Jurkat, Clone E6-1 (cell line): Measurements from ENCODE around the gene PDE6H. TPM values are rescaled to one million over a fixed set of nuclear protein-coding genes. Genes with fewer than 3 reads are reported as not detected.

Experiments used
- DNase-seq: peaks from one replicate; pipeline ENCODE4 v3.0.0-alpha.2; 2011; ENCODE audit warnings: low read depth, low spot score
- H3K4me3 ChIP-seq: 2 replicates; pipeline ENCODE4 v1.5.1; 2011; ENCODE audit warnings: mild to moderate bottlenecking, low read length, control low read depth, moderate library complexity
- polyA plus RNA-seq: library from polyadenylated mRNA; unstranded; fragments of >200 nt; gene quantifications from one replicate; pipeline ENCODE4 v1.2.1, GENCODE V29; 2012; ENCODE audit warnings: missing spikeins; ENCODE audit not compliant: insufficient read length, insufficient read depth

PDE6H gene
- polyA plus RNA-seq: not detected

GRCh38 chr12:14972816-14973215 lies at the start of gene PDE6H:
Gene PDE6H (plus strand): TSS chr12:14973042. CDS start chr12:14978013, 4,971 bp downstream.
- DNase-seq: no peak
- no peak within 1 kb of the TSS for H3K4me3 ChIP-seq

- DNase-seq: no peak
Observed at GRCh38 chr12:14923944-14924343, 48.9 kb upstream of the PDE6H start.

GRCh38 chr12:14924541-14924940 lies 48.3 kb upstream of the PDE6H start:
- no peak for DNase-seq
- H3K4me3 ChIP-seq: no peak overlapping the region

More at GRCh38 chr12:14923944-14924343, 48.9 kb upstream of the PDE6H start:
- H3K4me3 ChIP-seq: no peak overlapping the region

DNA sequence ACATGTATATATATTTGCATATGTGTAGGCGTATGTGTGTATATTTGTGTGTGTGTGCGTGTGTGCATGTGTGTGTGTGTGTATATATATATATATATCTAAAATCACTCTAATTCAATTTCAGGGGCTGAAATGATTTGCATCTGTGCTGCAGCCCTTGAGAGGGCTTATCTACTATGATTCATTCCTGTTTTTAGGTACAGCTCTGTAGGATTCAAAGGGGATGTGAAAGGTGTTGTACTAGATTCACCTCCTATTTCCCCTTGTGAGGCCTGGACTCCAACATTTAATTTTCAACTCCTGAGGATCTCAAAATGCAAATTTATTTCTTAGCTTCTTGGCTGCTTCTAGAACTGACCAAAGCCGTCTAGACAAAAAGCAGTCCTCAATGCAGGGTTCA lies 45.6 kb upstream of the PDE6H start:
- H3K4me3 ChIP-seq: no peak overlapping the region
- no peak for DNase-seq

- DNase-seq: no peak
Observed at GRCh38 chr12:14928931-14929330, 43.9 kb upstream of the PDE6H start.

GRCh38 chr12:14930299-14930698 lies 42.5 kb upstream of the PDE6H start:
- no peak overlapping the region for H3K4me3 ChIP-seq

More at GRCh38 chr12:14928931-14929330, 43.9 kb upstream of the PDE6H start:
- H3K4me3 ChIP-seq: no peak overlapping the region

GRCh38 chr12:14931359-14931758 lies 41.5 kb upstream of the PDE6H start:
- DNase-seq: no peak
- H3K4me3 ChIP-seq: no peak overlapping the region

More at GRCh38 chr12:14930299-14930698, 42.5 kb upstream of the PDE6H start:
- no peak for DNase-seq

DNA sequence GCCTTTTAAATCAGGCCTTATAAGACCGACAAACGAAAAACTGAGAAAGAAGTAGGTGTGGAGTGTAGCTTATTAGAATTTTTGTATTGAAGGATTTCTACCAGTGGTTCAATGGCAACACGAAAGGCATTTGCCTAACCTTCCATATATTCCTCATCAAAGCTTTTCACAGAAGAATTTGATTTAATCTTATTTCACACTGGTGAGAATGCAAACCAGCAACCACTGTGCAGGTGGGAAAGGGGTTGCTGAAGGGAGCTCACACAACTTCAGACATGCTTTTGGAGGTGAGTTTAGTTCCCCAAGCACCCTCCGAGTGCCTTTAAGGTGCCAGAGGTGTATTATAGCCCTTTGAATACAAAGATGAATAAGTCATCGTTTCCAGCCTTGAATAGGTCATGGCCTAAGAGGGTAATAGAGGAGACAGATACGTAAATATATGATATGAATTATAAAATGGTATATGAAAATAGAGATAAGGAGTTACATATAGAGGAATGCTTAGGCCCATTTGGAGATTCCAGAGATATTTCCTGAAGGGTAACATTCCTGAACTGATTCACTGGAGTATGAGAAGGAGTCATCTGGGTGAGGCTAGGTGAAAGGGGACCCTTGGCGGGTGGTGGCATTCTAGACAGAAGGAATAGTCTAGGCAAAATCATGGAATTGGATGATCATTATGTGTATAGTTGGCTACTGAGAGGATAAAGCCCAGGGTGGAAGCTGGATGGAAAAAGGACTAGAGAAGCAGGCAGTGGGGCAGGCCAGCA lies 40.9 kb upstream of the PDE6H start:
- H3K4me3 ChIP-seq: no peak overlapping the region
- DNase-seq: no peak

DNA sequence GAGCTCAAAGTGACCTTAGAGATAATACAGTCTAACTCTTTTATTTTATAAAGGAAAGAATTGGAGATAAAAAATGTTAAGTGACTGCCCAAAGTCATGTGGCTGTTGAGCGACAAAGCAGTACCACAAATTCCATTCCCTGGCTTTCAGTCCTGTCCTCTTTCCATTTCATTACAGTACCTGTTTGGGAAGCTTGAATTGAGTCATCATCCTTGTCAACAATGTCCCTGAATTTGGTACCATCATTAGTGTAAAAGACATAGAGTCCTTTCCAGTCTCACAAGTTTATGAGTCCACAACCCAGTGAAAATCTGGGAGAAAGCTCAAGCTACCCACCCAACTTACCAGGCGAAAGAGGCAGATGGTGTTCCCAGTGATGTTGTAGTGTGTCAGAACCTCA lies 38.3 kb upstream of the PDE6H start:
- DNase-seq: no peak
- no peak overlapping the region for H3K4me3 ChIP-seq

- no peak overlapping the region for H3K4me3 ChIP-seq
- DNase-seq: no peak
Observed at GRCh38 chr12:14935031-14935430, 37.8 kb upstream of the PDE6H start.

DNA sequence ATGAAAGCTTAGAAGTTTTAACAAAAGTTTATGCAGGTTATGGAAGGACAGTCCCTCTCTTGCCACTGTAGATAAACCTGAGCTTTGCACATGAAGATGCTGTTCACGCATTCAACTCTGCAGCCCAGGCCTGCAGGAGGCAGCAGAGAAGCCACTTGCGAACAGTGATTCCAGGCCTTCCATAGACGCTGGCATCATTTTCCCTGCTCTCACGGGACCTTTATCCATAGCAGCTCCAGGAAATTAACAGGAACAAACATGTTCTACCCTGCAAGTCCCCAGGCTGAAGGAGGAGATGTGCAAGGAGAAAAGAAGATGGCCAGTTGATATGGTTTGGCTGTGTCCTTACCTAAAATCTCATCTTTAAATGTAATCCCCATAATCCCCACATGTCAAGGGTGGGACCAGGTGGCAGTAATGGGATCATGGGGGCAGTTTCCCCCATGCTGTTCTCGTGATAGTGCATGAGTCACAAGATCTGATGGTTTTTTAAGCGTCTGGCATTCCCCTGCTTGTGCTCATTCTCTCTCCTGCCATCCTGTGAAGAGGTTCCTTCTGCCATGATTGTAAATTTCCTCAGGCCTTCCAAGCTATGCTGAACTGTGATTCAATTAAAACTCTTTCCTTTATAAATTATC lies 36.5 kb upstream of the PDE6H start:
- DNase-seq: no peak
- H3K4me3 ChIP-seq: no peak overlapping the region

- no peak overlapping the region for H3K4me3 ChIP-seq
- DNase-seq: no peak
Observed at GRCh38 chr12:14937014-14937413, 35.8 kb upstream of the PDE6H start.

DNA sequence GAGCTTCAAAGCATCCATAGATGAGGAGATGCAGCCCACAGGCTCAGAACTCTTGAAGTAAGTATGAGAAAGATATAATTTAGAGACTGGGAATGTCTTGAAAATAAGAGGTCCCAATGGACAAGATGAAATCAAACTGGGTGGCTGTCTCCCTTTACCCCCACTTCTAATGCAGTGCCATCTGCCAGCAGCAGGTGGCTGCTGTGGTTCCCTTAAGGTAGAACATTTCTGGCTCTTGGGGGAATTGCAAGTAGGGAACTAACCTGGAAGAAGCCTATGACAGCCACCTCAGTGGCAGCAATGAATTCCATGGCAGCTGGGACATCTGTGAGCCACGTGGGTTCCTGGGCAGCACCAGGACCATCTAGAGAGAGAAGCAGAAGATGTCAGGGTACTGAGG lies 35.2 kb upstream of the PDE6H start:
- DNase-seq: no peak
- no peak overlapping the region for H3K4me3 ChIP-seq

- no peak within 1 kb of the TSS for H3K4me3 ChIP-seq
- no peak for DNase-seq
Observed at GRCh38 chr12:14938301-14938700, 34.5 kb upstream of the PDE6H start, which contains the start of gene ERP27. Gene ERP27 (minus strand): TSS chr12:14938537. CDS start chr12:14938508, 29 bp downstream.

- no peak for DNase-seq
- no peak overlapping the region for H3K4me3 ChIP-seq
Observed at GRCh38 chr12:14941369-14941768, 31.5 kb upstream of the PDE6H start.

DNA sequence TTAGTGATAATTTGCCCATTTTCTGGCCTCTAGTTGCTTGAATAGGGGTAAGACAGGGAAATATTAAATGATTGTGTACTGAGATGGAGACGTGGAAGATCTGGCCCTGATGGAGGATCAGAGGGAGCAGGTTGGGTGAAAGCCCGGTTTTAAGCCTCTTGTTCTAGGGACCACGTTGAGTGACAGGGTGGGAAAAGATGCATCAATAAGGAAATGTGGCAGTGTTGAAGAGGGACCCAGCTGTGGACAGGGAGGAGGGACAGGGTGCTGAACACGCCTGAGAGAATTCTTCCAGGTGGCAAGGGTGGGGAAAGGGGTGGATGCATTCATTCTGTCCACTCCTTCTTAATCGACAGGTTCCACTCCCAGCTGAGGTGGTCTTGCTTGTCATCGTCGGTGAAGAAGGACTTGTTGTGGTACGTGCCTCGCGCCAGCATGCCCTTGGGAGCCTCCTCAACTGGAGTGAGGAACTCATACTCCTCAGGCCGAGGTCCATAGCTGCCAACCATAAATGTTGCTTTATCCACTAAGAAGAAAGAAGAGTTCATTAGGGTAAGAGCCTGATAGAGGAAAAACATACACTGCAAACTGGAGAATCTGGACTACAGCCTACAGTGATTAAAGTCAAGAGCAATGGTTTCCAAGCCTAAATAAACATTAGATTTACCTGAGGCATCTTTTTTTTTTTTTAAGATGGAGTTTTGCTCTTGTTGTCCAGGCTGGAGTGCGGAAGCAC lies 30.5 kb upstream of the PDE6H start:
- no peak overlapping the region for H3K4me3 ChIP-seq
- DNase-seq: no peak

DNA sequence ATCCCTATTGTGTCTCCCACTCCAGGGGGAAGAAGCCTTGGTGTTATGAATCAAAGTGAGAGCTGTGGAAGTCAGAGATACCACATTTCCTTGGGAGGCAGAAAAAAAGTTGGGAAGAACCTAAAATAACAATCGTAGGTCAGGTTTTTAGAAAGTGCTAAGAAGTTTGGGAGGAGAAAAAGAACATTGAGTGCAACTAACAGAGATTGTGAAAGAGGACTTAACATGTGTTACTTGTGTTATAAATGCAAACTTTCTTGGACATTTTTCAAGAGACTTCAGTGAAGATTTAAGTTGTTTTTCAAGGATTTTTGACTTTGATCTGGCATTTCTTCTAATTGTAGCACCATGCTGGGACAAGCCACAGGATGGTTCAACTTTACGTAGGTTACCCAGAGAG lies 26.7 kb upstream of the PDE6H start:
- H3K4me3 ChIP-seq: no peak overlapping the region
- no peak for DNase-seq

DNA sequence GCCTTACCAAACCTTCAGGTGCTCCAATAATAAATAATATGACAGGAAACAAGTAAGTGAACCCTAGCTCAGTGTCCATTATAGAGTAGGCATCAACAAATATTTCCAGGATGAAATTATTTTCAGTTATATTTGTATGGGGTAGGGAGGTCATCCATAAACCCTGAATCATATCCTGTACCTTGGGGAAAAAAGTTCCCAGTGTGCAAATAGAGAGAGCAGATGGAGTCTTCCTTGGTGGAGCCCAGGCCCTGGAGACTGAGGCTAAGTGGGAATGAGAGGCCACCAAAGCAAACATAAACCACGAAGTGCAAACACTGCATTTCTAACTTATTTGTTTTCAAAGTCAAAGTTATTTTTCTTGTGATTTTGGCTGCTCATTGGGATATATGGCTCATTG lies 26.0 kb upstream of the PDE6H start:
- no peak overlapping the region for H3K4me3 ChIP-seq
- DNase-seq: no peak

GRCh38 chr12:14948672-14949071 lies 24.2 kb upstream of the PDE6H start:
- peak; percentile 96 for DNase-seq
- peak overlapping the region; percentile 58 for H3K4me3 ChIP-seq

DNA sequence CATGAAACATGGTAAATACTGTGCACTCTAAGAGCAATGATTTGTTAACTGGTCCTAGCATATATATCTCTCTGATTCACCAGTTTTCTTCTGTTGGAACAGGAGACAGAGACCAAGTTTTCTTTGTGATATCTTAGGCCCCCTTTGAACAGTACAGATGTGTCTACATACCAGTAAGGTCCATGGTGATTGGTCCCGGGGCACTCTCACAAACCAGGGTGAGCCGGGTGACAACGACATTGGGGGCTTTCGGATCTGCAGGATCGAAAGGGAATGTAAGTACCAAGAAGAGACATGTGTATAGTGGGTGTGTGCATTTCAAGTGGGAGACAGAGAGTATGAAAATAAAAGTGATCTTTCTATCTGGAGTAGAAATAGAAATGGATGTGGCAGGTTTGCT lies 23.2 kb upstream of the PDE6H start:
- H3K4me3 ChIP-seq: peak overlapping the region; percentile 58
- DNase-seq: peak; percentile 81
